HepG2 (cell line): ENCODE results near the gene ECSCR. TPM values are rescaled to one million over a fixed set of nuclear protein-coding genes. Genes with fewer than 3 reads are reported as not detected.

Source experiments
- DMTF1 ChIP-seq: sonication (generic); formaldehyde crosslinking; IDR thresholded peaks from 2 replicates; pipeline ENCODE4 v1.4.0; 2020; ENCODE audit warnings: mild to moderate bottlenecking, missing genetic modification reagents
- ZNF207 ChIP-seq: fragments of 450-650 bp; IDR thresholded peaks from 2 replicates; pipeline ENCODE4 v1.6.1; 2016; ENCODE audit warnings: antibody characterized with exemption, borderline replicate concordance
- ZNF280D ChIP-seq: sonication (generic); formaldehyde crosslinking; IDR thresholded peaks from 2 replicates; pipeline ENCODE4 v1.5.1; 2020; ENCODE audit warnings: mild to moderate bottlenecking, missing genetic modification reagents
- polyA plus RNA-seq, 8 experiments: library from polyadenylated mRNA; depleted of rRNA in 3 of 8; stranded (reverse) in 7 of 8; unstranded in 1 of 8; fragments of >200 nt; fragmentation: Illumina TruSeq in 4 of 8; extraction: Trizol in 4 of 8; gene quantifications; 2 replicates each; pipeline versions ENCODE4 v1.2.1 to v1.2.3, GENCODE V29; 2011 to 2016; ENCODE audit warnings: low read depth in 4 of 8, missing spikeins in 1 of 8, mixed read lengths in 1 of 8; ENCODE audit not compliant: insufficient read depth in 1 of 8
- total RNA-seq, 5 experiments: library from RNA; depleted of rRNA; stranded (reverse); fragments of >200 nt; fragmentation: Illumina TruSeq; extraction: Trizol; gene quantifications; 2 replicates each; pipeline ENCODE4 v1.2.3, GENCODE V29; 2016; ENCODE audit warnings: low read depth in 1 of 5
- TF ChIP-seq, protein P1 (sequence below), 2 experiments: sonication (generic) in 1 of 2; formaldehyde crosslinking in 1 of 2; IDR thresholded peaks; 2 replicates each; pipeline versions ENCODE4 v1.6.1 to v1.9.0; 2014 to 2022; ENCODE audit warnings: antibody characterized with exemption in 1 of 2, borderline replicate concordance in 1 of 2, inconsistent platforms in 1 of 2, low read depth in 1 of 2, missing genetic modification reagents in 1 of 2

ECSCR gene
- total and polyA plus RNA-seq, 2 of the 13 experiments (the other 11 are each of a cell fraction or from before 2014, with no cell fraction given), result 0.18 TPM; not detected in 1

- TF ChIP-seq, protein P1, sequence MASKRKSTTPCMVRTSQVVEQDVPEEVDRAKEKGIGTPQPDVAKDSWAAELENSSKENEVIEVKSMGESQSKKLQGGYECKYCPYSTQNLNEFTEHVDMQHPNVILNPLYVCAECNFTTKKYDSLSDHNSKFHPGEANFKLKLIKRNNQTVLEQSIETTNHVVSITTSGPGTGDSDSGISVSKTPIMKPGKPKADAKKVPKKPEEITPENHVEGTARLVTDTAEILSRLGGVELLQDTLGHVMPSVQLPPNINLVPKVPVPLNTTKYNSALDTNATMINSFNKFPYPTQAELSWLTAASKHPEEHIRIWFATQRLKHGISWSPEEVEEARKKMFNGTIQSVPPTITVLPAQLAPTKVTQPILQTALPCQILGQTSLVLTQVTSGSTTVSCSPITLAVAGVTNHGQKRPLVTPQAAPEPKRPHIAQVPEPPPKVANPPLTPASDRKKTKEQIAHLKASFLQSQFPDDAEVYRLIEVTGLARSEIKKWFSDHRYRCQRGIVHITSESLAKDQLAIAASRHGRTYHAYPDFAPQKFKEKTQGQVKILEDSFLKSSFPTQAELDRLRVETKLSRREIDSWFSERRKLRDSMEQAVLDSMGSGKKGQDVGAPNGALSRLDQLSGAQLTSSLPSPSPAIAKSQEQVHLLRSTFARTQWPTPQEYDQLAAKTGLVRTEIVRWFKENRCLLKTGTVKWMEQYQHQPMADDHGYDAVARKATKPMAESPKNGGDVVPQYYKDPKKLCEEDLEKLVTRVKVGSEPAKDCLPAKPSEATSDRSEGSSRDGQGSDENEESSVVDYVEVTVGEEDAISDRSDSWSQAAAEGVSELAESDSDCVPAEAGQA (IDR thresholded peaks at IDR 0.05; ENCODE audit: low read depth), result no peak
- TF ChIP-seq, protein P1 (CRISPR knock-in tag; IDR thresholded peaks at IDR 0.05; ENCODE audit: borderline replicate concordance), result no peak
- TF ChIP-seq ZNF280D (CRISPR knock-in tag) (no peak), DMTF1 (CRISPR knock-in tag) (0 out of 2 replicates have a peak, but pooled peaks have one; percentile 30), ZNF207 (no peak)
- TF ChIP-seq, all 625 proteins: peak for 11
Observed at GRCh38 chr5:139403418-139403786, 59.1 kb downstream of the ECSCR start (continued).
